ENCODE measurements around the gene ABHD12. TPM values are rescaled to one million over a fixed set of nuclear protein-coding genes. Genes with fewer than 3 reads are reported as not detected.
A peak's percentile ranks its signal among the peaks of the same experiment; 100 is the strongest.

The ABHD12 gene
- total RNA-seq, 4 donors from 2014 or later: 11.9 to 18.4 (median 13.8) TPM

- DNase-seq (peak in 1 of 2 donors; percentile 1), ATAC-seq (no peak)
- Histone ChIP-seq H3K36me3 (no peaks in the 10 kb centered on the region), H3K4me3 (no peak overlapping the region), H3K4me1 (peaks cover 18% of the 10 kb centered on the region in 2 donors), H3K27me3 (no peaks in the 10 kb centered on the region), H3K27ac (peak overlapping the region in 1 of 4 donors; percentile 55), H3K9me3 (no peaks in the 10 kb centered on the region)
- no peak for TF ChIP-seq CTCF (IDR thresholded peaks at IDR 0.05 in 4 of 5, conservative IDR thresholded peaks at IDR 0.05 in 1 of 5)
- no peak for TF ChIP-seq POLR2A (IDR thresholded peaks at IDR 0.05)
- intact Hi-C loops (cut with DNase I; ENCODE audit: low total_unique reads): no loop called here
- in situ Hi-C loops (cut with MboI; ENCODE audit: low sequenced_read_pairs in 4 of 4): loop anchor here in 1 of 4 donors (10.0 kb wide), 1 partner anchor 86 kb away; the partner anchor contains the start of gene ABHD12
These were observed 81.8 kb downstream of the ABHD12 start for GRCh38 chr20:25308671-25309394.

- TF ChIP-seq CTCF (IDR thresholded peaks at IDR 0.05 in 4 of 5, conservative IDR thresholded peaks at IDR 0.05 in 1 of 5): no peak
- TF ChIP-seq POLR2A (IDR thresholded peaks at IDR 0.05): no peak
- no peaks in the 10 kb centered on the region for H3K36me3 ChIP-seq
These were observed 82.5 kb downstream of the ABHD12 start for GRCh38 chr20:25308083-25308491.

GRCh38 chr20:25306991-25307903 is 83.4 kb downstream of the ABHD12 start:
- in situ Hi-C loops (cut with MboI; ENCODE audit: low sequenced_read_pairs in 4 of 4): loop anchor here in 1 of 4 donors (10.0 kb wide), 1 partner anchor 88 kb away; the partner anchor contains the start of gene ABHD12
- Histone ChIP-seq H3K27ac (no peak overlapping the region), H3K4me1 (peaks cover 18% of the 10 kb centered on the region in 2 donors), H3K36me3 (no peaks in the 10 kb centered on the region), H3K27me3 (no peaks in the 10 kb centered on the region), H3K9me3 (no peaks in the 10 kb centered on the region), H3K4me3 (no peak overlapping the region)
- DNase-seq (no peak), ATAC-seq (no peak)
- intact Hi-C loops (cut with DNase I; ENCODE audit: low total_unique reads): no loop called here
- no peak for TF ChIP-seq CTCF (IDR thresholded peaks at IDR 0.05 in 4 of 5, conservative IDR thresholded peaks at IDR 0.05 in 1 of 5)
- TF ChIP-seq POLR2A (IDR thresholded peaks at IDR 0.05): no peak

More at GRCh38 chr20:25308083-25308491, 82.5 kb downstream of the ABHD12 start:
- no peaks in the 10 kb centered on the region for H3K9me3 ChIP-seq
- peaks cover 18% of the 10 kb centered on the region in 2 donors for H3K4me1 ChIP-seq
- H3K27ac ChIP-seq: no peak overlapping the region
- in situ Hi-C loops (cut with MboI; ENCODE audit: low sequenced_read_pairs in 4 of 4) (loop anchor here in 1 of 4 donors (10.0 kb wide), 1 partner anchor 87 kb away; the partner anchor contains the start of gene ABHD12), intact Hi-C loops (cut with DNase I; ENCODE audit: low total_unique reads) (no loop called here)
- ATAC-seq: no peak
- no peaks in the 10 kb centered on the region for H3K27me3 ChIP-seq
- H3K4me3 ChIP-seq: no peak overlapping the region
- DNase-seq: no peak

- H3K9me3 ChIP-seq: no peaks in the 10 kb centered on the region
- intact Hi-C loops (cut with DNase I; ENCODE audit: low total_unique reads) (no loop called here), in situ Hi-C loops (cut with MboI; ENCODE audit: low sequenced_read_pairs in 4 of 4) (loop anchor here in 1 of 4 donors (10.0 kb wide), 1 partner anchor 91 kb away; the partner anchor contains the start of gene ABHD12)
- H3K27ac ChIP-seq: no peak overlapping the region
- no peaks in the 10 kb centered on the region for H3K4me1 ChIP-seq
- H3K36me3 ChIP-seq: no peaks in the 10 kb centered on the region
- no peaks in the 10 kb centered on the region for H3K27me3 ChIP-seq
- H3K4me3 ChIP-seq: no peak overlapping the region
- TF ChIP-seq POLR2A (IDR thresholded peaks at IDR 0.05) (no peak), CTCF (IDR thresholded peaks at IDR 0.05 in 4 of 5, conservative IDR thresholded peaks at IDR 0.05 in 1 of 5) (no peak)
- DNase-seq (no peak), ATAC-seq (no peak)
These were observed 86.5 kb downstream of the ABHD12 start for GRCh38 chr20:25304025-25304549.
